A673 (cell line): ENCODE results near the gene EFTUD2. TPM values are rescaled to one million over a fixed set of nuclear protein-coding genes. Genes with fewer than 3 reads are reported as not detected.

Experiments
- BruUV-seq: library from RNA; stranded (reverse); fragments of 400-500 nt; replicated peaks from 2 replicates; lab custom pipeline; 2021; lab: Mats Ljungman, UMichigan
- CTCF ChIA-PET: fragments of 300-600 bp; sonication (Branson Sonifier 250); formaldehyde crosslinking; loops from one replicate; lab custom pipeline; 2022; ENCODE audit warnings: antibody characterized with exemption; lab: Charles Lee
- POLR2A ChIA-PET: fragments of 300-600 bp; sonication (Branson Sonifier 250); formaldehyde crosslinking; loops from one replicate; lab custom pipeline; 2022; ENCODE audit warnings: antibody characterized with exemption; ENCODE audit not compliant: low non-redundant PET; lab: Charles Lee
- DNase-seq: peaks from one replicate; pipeline ENCODE4 v3.0.0-alpha.2; 2015; ENCODE audit warnings: low spot score
- H3K27ac ChIP-seq: fragments of 200-600 bp; sonication (generic); 2 replicates; pipeline ENCODE4 v1.5.1; 2016; ENCODE audit warnings: mixed run types, low read depth, mild to moderate bottlenecking, mixed read lengths, antibody characterized with exemption, low read length; ENCODE audit not compliant: poor library complexity, severe bottlenecking
- H3K27me3 ChIP-seq: fragments of 200-600 bp; sonication (generic); replicated peaks from 2 replicates; pipeline ENCODE4 v1.6.1; 2017; ENCODE audit warnings: mixed run types, low read depth, mild to moderate bottlenecking, mixed read lengths, antibody characterized with exemption, low read length; ENCODE audit not compliant: insufficient read depth, poor library complexity
- H3K36me3 ChIP-seq: fragments of 200-600 bp; sonication (generic); 2 replicates; pipeline ENCODE4 v1.6.1; 2016; ENCODE audit warnings: mixed run types, mild to moderate bottlenecking, mixed read lengths, antibody characterized with exemption, low read length; ENCODE audit not compliant: insufficient read depth, poor library complexity, severe bottlenecking
- H3K4me1 ChIP-seq: fragments of 200-600 bp; sonication (generic); 2 replicates; pipeline ENCODE4 v1.6.1; 2017; ENCODE audit warnings: mixed run types, mild to moderate bottlenecking, mixed read lengths, antibody characterized with exemption, low read length; ENCODE audit not compliant: insufficient read depth, poor library complexity, severe bottlenecking
- H3K4me3 ChIP-seq: fragments of 200-600 bp; sonication (generic); 2 replicates; pipeline ENCODE4 v1.5.1; 2016; ENCODE audit warnings: low read depth, mixed run types, mild to moderate bottlenecking, mixed read lengths, low read length; ENCODE audit not compliant: poor library complexity, severe bottlenecking
- H3K9me3 ChIP-seq: fragments of 200-600 bp; sonication (generic); 2 replicates; pipeline ENCODE4 v1.6.1; 2016; ENCODE audit warnings: mixed run types, low read depth, mild to moderate bottlenecking, mixed read lengths, antibody characterized with exemption, low read length; ENCODE audit not compliant: poor library complexity, severe bottlenecking
- CTCF ChIP-seq: fragments of 300-800, 200-600 bp; sonication (generic); conservative IDR thresholded peaks from 2 replicates; pipeline ENCODE4 v1.5.1; 2017; ENCODE audit warnings: low read depth, mild to moderate bottlenecking, antibody characterized with exemption, low read length, moderate library complexity, mixed read lengths
- EZH2 ChIP-seq: fragments of 200-600 bp; sonication (generic); IDR thresholded peaks from 2 replicates; pipeline ENCODE4 v1.6.1; 2017; ENCODE audit warnings: borderline replicate concordance, low read depth, mild to moderate bottlenecking, mixed read lengths, antibody characterized with exemption, low read length; ENCODE audit not compliant: poor library complexity, severe bottlenecking
- intact Hi-C: fragments of 100-400 bp; cut with micrococcal nuclease; formaldehyde crosslinking; loops from one replicate; pipeline ENCODE4 v1.10.0; 2022; ENCODE audit not compliant: unreplicated experiment
- total RNA-seq: library from RNA; stranded (reverse); gene quantifications from 2 replicates; pipeline ENCODE4 v1.2.3, GENCODE V29; 2021

Gene EFTUD2
- total RNA-seq, 1 experiment from 2014 or later: 144 TPM

GRCh38 chr17:44872131-44872768, 27.0 kb downstream of the EFTUD2 start:
- Histone ChIP-seq H3K4me3 (no peak overlapping the region), H3K36me3 (peaks cover 28% of the 10 kb centered on the region), H3K9me3 (no peaks in the 10 kb centered on the region), H3K4me1 (no peaks in the 10 kb centered on the region), H3K27ac (no peak overlapping the region), H3K27me3 (no peaks in the 10 kb centered on the region)
- CTCF ChIA-PET: no interaction called here
- no peak for TF ChIP-seq CTCF
- TF ChIP-seq EZH2: no peak
- peak; percentile 11 for DNase-seq
- intact Hi-C loops: no loop called here
- BruUV-seq: no TSS peak
- POLR2A ChIA-PET: no interaction called here

GRCh38 chr17:44871556-44871955, 27.7 kb downstream of the EFTUD2 start:
- Histone ChIP-seq H3K27me3 (no peaks in the 10 kb centered on the region), H3K36me3 (peaks cover 28% of the 10 kb centered on the region), H3K4me3 (no peak overlapping the region), H3K4me1 (no peaks in the 10 kb centered on the region), H3K27ac (no peak overlapping the region), H3K9me3 (no peaks in the 10 kb centered on the region)
- DNase-seq: no peak
- CTCF ChIA-PET: no interaction called here
- intact Hi-C loops: no loop called here
- TF ChIP-seq CTCF: no peak
- no peak for TF ChIP-seq EZH2
- POLR2A ChIA-PET: no interaction called here
- no TSS peak for BruUV-seq

GRCh38 chr17:44867841-44868240, 31.4 kb downstream of the EFTUD2 start:
- intact Hi-C loops: no loop called here
- H3K9me3 ChIP-seq: no peaks in the 10 kb centered on the region
- ChIA-PET CTCF (no interaction called here), POLR2A (no interaction called here)
- no peaks in the 10 kb centered on the region for H3K27me3 ChIP-seq
- DNase-seq: no peak
- no peak overlapping the region for H3K4me3 ChIP-seq
- BruUV-seq: no TSS peak
- H3K27ac ChIP-seq: no peak overlapping the region
- no peaks in the 10 kb centered on the region for H3K4me1 ChIP-seq
- peaks cover 32% of the 10 kb centered on the region for H3K36me3 ChIP-seq
- TF ChIP-seq EZH2 (no peak), CTCF (no peak)
